ENCODE data around the gene SND1.

The SND1 gene

GRCh38 chr7:128003787-128004186, 351.8 kb downstream of the SND1 start:
- DNase-seq = no peak

GRCh38 chr7:128004623-128005022, 352.6 kb downstream of the SND1 start:
- no peak for DNase-seq

- DNase-seq = no peak
Observed at GRCh38 chr7:128005117-128005516, 353.1 kb downstream of the SND1 start.

GRCh38 chr7:128005759-128006159, 353.8 kb downstream of the SND1 start:
- DNase-seq = no peak

GRCh38 chr7:128006550-128007302, 354.7 kb downstream of the SND1 start:
- DNase-seq = no peak

- DNase-seq = no peak
Observed at GRCh38 chr7:128007303-128007680, 355.3 kb downstream of the SND1 start.

GRCh38 chr7:128008141-128008540, 356.1 kb downstream of the SND1 start:
- no peak for DNase-seq

- DNase-seq = no peak
Observed at GRCh38 chr7:128008744-128009143, 356.8 kb downstream of the SND1 start.

- no peak for DNase-seq
Observed at GRCh38 chr7:128010391-128011127, 358.6 kb downstream of the SND1 start.

GRCh38 chr7:128011131-128011661, 359.2 kb downstream of the SND1 start:
- no peak for DNase-seq

GRCh38 chr7:128014811-128015210, 362.8 kb downstream of the SND1 start:
- no peak for DNase-seq

- DNase-seq = no peak
Observed at GRCh38 chr7:128017460-128017859, 365.5 kb downstream of the SND1 start.

- no peak for DNase-seq
Observed at GRCh38 chr7:128017862-128018845, 366.2 kb downstream of the SND1 start.

- no peak for DNase-seq
Observed at GRCh38 chr7:128019288-128019687, 367.3 kb downstream of the SND1 start.

GRCh38 chr7:128020159-128020558, 368.2 kb downstream of the SND1 start:
- DNase-seq = no peak

- no peak for DNase-seq
Observed at GRCh38 chr7:128021366-128021765, 369.4 kb downstream of the SND1 start.

GRCh38 chr7:128022631-128023532, 370.9 kb downstream of the SND1 start:
- DNase-seq = peak; percentile 71

GRCh38 chr7:128024151-128024550, 372.2 kb downstream of the SND1 start:
- no peak for DNase-seq

GRCh38 chr7:128025380-128025779, 373.4 kb downstream of the SND1 start:
- DNase-seq = peak; percentile 63

GRCh38 chr7:128025819-128026218, 373.8 kb downstream of the SND1 start:
- DNase-seq = no peak

GRCh38 chr7:128026551-128026950, 374.6 kb downstream of the SND1 start:
- DNase-seq = no peak
